GM21529 (cell line): ENCODE data around the gene PKDCC.

Experiments
- ATAC-seq: cut with Tn5 transposase; IDR thresholded peaks from one replicate; pipeline ENCODE4 v1.9.1; 2021; ENCODE audit not compliant: unreplicated experiment

Gene PKDCC, protein sequence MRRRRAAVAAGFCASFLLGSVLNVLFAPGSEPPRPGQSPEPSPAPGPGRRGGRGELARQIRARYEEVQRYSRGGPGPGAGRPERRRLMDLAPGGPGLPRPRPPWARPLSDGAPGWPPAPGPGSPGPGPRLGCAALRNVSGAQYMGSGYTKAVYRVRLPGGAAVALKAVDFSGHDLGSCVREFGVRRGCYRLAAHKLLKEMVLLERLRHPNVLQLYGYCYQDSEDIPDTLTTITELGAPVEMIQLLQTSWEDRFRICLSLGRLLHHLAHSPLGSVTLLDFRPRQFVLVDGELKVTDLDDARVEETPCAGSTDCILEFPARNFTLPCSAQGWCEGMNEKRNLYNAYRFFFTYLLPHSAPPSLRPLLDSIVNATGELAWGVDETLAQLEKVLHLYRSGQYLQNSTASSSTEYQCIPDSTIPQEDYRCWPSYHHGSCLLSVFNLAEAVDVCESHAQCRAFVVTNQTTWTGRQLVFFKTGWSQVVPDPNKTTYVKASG

DNA sequence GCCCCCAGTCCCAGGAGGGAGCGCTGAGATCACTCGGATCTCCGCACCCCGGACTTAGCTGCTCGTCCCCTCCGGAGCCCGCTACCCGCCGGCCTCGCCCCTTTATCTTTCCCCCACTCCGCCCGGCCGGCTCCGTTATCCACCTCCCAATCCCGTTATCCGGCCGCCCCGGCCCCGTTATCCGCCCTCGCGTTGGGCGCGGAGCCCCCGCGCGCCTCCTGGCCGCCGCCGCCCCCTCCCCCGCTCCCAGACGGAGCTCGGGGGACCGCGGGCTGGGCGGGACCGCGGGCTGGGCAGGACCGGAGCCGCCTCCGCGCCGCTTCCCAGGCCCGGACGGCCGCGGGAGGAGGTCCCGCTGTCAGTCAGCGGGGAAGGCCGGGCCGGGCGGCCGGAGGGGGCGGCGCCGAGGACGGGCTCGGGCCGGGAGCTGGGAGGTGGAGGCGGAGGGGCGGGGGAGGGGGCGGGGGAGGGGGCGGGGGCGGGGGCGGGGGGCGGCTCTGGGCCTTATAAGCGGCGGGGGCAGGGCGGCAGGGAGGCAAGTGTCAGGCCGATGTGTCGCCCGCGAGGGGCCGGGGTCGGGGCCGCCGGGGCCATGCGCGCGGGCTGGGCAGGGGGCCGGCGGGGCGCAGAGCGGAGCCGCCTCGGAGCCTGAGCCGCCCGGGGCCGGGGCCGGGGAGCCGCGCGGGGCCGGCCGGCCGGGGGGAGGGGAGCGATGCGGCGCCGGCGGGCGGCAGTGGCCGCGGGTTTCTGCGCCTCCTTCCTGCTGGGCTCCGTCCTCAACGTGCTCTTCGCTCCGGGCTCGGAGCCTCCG, at the start of gene PKDCC:
Gene PKDCC (plus strand): TSS at position 534 of the 811 bp plus-strand sequence. CDS start 179 bp downstream, at position 713.
- ATAC-seq = peak; percentile 59

DNA sequence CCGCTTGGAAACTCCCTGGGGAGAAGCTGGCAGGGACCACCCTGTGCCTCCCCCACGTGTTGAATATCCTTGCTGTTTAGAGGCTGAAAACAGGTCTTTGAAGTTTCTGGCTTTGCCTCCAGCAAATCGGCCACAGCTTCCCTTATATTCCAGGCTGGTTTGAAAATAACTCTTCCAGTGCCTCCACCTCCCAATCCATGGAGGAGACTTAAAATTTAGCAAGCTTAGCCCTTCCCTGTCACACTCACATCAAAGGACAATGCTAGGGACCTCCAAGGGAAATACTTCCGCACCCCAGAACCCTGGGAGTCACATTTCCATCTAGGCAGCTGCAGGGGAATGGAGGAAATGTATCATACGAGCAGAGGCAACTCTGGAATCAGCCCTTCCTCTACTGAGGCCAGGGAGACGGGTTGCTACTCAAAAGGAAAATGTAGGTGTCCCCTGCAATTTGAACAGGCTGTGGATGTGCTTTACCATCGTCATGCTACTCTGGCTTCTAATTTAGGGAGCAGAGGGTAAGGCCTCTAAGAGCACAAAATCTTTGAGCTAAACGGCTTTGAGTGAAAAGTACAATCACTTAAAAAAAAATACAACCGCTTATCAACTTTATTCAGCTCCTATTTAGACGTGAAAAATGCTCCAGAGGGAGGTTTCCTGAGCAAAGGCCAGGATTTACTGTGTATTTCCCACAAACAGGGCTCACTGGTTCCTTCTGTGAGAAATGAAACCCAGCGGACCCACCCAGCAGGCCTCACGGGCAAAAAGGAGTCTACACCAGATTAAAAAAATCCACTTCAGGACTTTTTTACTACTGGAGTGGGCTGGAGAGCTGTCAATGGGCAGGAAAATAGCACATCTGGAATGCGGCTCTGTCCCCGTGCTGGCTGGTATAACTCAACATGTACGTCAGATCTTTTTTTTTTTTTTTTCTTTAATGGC, 49.4 kb upstream of the PKDCC start:
- no peak for ATAC-seq

DNA sequence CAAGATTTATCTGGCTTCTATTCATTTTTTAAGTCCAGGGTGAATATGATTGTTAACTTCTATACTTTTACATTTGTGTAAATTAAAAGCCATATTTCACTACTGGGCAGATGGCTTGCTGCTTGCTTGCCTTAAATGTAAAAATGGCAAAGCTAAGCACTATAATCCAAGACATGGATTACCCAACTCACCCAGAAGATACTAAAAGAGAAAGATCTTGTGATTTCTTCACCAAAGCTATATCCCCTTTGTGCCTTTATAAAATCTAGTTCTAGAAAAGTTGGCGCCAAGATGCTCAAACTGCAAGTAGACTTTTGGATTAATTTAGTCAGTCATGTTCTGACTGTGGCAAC, 48.7 kb upstream of the PKDCC start:
- no peak for ATAC-seq

DNA sequence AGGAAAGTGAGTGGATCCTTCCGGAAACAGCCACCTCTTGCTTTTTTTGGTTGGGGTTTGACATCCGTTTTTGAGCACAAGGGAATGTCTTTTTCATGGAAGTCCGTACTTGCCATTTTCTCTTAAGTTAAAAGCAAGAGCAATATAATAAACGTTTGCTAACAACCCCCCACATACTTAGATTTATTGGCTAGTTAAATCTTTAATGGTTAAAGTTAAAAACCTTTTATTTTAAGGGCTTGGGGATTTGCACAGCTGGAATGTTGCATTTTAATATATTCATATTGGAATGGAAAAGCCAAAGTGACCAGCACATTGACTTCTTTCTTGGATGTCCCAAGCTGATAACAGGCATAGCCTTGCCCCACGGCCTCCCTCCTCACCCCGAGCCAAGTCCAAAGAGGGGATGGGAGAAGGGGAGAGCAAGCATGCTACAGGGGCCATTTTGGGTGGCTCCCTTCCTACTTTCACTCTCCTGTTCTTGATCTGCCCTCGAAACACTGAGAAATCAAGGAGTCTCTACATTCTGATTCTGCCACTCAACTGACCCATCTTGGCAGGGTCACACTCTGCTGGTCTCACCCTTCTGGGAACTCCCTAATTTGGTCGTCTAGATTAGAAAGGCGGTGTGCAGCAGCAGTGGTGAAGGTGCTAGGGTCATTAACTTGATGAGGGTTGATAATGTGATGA, 48.1 kb upstream of the PKDCC start:
- no peak for ATAC-seq

DNA sequence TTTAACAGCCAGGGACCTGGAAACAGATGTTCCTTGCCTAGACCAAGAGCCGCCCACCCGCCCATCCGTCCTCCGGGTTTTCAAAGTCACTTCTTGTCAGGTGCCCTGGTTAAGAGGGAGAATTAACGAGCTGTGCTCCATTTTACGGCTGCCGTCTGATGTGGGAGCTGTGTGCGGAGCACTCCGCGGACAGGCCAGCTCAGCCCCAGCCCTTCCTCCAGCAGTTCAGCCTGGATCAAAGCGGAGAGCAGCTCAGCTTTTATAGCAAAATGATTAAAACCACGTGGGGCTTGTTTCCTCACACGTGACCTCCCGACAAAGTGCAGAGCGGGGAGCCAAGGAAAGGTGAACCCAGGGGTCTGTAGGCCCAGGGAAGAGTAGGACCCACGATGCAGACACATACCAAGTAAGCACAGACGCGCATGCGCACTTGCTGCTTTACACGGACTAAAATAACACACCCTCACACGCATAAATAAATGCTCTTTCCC, 46.1 kb upstream of the PKDCC start:
- ATAC-seq = no peak

DNA sequence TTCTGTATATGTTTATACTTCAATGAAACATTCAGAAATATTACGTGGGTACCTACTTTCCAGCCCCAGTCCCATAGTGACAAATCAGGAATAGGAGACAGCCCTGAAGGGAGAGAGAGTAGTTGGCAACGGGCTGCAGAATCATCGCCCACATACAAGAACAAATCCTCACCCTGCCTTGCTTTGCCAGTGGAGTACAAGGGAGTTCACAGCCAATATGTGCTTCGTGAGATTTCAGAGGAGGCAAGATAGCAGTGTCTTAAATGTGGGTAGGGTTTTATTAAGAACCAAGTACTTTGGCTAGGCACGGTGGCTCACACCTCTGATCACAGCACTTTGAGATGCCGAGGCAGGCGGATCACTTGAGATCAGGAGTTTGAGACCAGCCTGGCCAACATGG, 40.3 kb upstream of the PKDCC start:
- no peak for ATAC-seq

DNA sequence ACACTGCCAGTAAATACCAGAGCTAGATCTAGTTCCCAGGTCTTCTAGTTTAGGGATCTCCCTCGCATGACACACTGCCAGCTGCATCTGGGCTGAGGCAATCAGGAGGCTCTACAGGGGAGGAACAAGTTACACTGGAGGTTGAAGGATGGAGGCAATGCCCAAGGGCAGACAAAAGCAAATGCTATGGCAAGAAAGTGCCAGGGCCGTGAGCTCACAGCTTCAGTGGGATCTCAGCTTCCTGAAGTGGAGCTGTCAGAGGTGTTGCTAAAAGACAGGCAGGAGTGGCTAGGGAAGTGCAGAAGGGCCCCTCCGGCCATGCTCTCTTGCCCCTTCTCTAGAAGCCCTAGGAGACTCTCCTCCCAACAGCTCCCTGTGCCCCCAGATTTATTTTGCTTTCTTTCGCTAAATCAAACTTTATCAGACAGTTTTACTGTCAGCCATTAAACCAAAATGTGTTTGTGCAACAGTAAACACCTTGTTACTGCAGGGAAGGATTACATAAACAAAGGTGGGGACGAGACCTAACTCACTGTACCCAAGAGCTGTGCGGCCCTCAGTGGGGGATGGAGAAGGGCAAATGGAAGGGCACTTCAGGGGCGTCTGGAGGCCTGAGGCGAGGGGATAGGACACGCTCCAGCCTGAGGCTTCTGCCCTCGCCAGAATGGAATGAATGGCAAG, 39.4 kb upstream of the PKDCC start:
- no peak for ATAC-seq

DNA sequence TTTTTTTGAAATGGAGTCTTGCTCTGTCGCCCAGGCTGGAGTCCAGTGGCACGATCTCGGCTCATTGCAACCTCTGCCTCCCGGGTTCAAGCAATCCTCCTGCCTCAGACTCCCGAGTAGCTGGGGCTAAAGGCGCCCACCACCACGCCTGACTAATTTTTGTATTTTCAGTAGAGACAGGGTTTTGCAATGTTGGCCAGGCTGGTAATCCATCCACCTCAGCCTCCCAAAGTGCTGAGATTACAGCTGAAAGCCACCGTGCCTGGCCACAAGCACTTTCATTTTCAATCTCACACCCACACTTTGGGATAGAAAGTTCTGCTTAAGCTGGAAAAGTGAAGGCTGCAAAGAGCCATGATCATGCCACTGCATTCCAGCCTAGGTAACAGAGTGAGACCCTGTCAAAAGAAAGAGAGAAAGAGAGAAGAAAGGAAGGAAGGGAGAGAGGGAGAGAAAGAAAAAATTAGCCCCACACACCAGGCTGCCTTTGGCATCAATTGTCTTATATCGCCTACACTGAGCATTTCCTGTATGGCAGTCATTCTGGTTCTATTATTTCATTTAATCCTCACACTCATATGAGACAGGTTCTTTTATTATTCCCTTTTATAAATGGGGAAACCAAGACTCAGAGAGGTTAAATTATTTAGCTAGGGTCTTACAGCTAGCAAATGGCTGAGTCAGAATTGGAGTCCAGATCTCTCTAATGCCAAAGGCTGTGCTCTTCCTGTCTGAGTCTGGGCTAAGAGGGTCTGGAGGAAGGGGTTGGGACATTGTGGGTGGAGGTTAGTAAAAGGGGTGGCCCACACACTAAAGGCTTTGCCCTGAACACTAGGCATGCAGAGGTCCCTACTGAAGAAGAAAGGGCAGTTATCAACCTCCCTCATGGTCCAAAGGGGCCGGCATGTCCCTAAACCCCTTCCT, 37.9 kb upstream of the PKDCC start:
- ATAC-seq = peak; percentile 64

DNA sequence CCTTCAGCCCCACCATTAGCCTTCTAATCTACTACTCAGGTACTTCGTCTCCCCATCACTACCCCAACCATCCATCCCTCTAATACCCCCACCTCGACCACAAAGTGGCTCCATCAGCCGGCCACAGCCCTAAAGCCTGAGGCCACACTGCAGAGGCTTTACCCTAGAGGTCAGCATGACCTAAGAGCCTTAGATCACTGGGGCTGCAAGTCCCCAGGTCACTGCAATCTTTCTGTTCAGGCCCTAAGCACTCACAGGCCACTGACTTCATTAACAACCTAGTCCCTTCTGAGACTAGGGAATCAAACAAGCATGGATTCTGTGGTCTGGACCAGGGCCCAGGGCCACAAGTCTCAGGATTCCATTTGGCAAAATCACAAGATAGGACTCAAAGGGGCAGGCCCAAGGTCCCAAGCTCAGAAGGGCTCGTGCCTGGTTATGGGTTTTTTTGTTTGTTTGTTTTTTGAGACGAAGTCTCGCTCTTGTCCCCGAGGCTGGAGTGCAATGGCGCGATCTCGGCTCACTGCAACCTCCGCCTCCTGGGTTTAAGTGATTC, 37.0 kb upstream of the PKDCC start:
- ATAC-seq = no peak

DNA sequence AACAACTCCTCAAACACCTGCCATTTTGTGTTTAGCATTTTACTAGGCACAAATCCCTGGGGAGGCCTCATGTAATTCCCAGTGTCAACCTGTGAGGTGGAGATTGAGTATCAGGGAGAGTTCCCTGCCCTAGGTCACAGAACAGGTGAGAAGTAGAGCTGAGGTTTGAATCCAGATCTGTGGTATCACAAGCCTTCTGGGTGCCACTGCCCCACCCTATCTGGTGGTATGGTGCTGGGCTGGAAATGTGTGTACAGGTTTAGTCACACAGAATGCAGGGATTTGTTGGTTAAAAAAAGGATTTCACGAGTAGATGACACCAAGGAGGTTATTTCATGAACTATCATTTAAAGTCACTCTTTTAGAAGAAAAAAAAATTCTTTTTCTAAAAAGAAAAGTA, 35.7 kb upstream of the PKDCC start:
- no peak for ATAC-seq

DNA sequence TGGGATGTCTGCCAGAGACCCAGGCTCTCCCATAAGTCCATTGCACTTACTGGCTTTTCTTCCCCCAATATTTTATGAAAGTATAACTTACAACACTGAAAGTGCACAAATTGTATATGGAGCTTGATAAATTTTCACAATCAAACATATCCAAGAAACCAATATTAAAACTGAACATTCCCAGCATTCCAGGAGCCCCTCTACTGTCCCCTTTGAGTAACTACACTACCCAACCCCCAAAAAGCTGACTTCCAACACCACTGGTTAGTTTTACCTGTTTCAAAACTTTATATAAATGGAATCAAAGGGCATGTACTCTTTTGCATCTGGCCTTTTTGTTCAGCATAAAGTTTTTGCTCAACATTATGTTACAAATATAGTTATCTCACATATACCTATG, 35.2 kb upstream of the PKDCC start:
- no peak for ATAC-seq

DNA sequence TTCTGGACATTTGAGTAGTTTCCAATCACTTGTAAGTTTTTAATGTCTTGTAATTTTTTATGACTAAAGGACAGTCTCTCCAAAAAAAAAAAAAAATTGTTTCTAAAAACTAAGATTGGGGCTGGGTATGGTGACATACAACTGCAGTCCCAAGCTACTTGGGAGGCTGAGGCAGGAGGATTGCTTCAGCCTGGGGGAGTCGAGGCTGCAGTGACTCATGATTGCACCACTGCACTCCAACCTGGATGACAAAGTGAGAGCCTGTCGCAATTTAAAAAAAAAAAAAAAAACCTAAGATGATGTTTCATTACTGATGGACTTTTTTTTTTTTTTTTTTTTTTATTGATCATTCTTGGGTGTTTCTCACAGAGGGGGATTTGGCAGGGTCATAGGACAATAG, 34.4 kb upstream of the PKDCC start:
- ATAC-seq = no peak

DNA sequence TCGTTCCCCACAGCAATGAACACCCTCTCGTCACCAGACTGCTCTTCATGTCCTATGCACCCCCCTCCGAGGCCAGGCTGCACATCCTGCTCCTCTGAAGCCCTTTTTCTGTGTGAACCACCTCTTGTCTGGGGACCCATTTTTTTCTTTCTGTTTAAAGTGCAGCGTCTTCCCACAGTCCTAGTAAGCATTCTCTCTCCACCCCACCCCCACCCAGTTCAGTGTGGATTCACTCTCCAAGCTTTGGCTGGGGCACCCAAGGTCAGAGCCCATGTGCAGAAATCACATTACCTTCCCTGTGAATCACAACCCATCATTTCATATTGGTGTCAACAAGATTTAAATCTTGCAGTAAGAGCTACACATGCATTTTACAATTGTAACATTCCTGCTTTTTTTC, 26.4 kb upstream of the PKDCC start:
- ATAC-seq = no peak

DNA sequence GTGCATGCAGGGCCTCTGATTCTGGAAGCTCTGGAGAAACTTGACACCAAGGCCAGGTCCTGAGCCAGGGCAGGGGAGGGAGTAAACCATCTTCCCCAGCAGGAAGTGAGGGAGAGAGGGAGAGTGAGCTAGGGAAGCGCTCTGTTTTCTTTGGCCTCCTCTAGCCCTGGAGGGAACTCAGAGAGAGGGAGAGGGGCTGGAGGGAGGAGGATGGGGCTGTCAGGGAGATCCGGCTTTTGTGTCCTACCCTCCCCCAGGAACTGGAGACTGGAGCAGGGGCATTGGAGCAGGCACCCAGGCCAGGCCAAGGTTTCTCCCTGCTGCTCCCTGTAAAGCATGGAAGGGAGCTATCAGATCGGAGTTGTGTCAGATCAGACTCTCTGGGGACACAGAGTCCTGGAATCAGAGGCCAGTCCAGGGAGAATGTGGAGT, 22.7 kb upstream of the PKDCC start:
- no peak for ATAC-seq

DNA sequence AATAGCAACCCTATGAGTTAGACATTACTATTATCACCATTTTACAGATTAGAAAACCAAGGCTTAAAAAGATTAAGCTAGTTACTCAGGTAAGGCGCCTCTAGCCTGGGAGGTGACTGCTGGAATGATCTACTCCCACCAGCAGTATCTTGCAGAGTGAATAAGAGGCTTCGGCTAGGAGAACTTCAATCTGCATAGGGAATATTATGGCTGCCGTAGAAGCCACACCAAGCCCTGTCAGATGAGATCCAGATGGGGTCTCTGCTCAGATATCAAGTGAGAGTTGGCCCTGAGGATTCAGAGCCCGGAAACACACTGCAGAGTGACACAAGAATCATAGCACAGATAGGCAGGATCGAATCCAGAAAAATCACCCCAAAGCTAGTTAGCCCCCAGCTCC, 21.5 kb upstream of the PKDCC start:
- ATAC-seq = no peak

DNA sequence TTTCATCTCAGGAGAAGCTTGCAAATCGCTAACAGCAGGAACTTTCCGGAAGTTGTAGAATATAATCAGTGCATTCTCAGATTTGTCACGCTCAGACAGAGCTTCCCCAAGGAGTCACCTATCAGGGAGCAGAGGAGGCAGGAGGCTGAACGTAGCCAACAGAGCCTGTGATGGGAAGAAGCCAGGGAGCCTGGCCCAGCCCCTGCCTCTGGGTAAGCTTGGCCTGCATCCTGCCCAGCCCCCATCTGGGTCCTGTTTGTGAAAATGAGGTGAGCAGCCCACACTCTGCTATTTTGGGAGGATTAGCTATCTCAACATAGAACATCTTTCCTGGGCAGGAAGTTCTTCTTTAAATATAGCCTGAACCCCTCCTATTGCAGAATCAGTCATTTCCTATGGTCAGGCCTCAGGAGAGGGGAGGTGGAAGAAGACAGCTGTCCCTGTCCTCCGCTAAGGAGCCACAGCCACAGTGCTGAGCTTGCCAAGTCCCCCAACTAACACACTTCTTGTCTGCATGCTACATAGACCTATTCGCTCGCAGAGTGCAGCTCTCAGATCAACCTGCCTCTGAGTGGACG, 19.2 kb upstream of the PKDCC start:
- peak; percentile 75 for ATAC-seq

DNA sequence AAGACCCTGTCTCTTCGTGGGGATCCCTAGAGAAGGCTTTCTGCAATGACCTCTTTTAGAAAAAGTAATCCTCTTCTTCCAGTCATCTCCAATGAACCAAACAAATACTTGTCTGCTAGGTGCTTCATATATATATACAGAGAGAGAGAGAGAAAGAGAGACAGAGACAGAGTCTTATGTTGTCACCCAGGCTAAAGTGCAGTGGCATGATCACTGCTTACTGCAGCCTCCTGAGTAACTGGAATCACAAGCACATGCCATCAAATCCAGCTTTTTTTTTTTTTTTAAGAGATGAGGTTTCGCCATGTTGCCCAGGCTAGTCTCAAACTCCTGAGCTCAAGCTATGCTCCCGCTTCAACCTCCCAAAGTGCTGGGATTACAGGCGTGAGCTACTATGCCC, 18.6 kb upstream of the PKDCC start:
- ATAC-seq = peak; percentile 13

DNA sequence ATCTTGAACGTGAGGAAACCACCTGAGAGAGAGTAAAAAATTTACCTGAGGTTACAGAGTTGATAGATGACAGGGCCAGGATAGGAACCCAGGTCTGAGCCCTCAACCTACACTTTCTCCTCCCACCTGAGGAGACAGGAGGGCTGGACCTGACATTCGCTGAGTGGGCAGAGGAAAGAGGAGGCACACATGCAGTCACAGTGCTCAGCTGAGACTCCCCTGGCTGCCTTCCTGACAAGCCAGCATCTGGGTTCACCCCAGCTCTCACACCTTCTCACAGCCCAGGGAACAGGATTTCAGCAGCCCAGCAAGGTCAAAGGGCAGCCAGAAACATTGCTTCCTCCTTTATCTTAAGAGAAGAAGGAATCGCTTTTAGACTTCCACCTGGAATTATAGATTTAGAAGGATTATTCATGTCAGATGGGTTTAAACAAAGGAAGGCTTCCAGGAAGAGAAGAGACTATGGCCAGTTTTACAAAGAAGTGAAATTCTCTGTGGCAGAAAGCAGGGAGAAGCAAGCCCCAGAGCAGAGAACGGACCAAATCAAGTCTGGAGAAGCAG, 18.1 kb upstream of the PKDCC start:
- no peak for ATAC-seq
